G401 (cell line): ENCODE data around the gene CIB2. TPM values are rescaled to one million over a fixed set of nuclear protein-coding genes. Genes with fewer than 3 reads are reported as not detected.

ENCODE experiments used
- DNase-seq: peaks from one replicate; pipeline ENCODE4 v3.0.0-alpha.2; 2015; ENCODE audit warnings: low spot score
- in situ Hi-C: cut with HindIII; loops from 2 replicates; pipeline ENCODE4 v1.10.0; 2016; ENCODE audit warnings: low sequenced_read_pairs, mixed read lengths
- total RNA-seq: library from RNA; depleted of rRNA; stranded (reverse); fragments of >200 nt; shearing (Covaris generic); gene quantifications from 2 replicates; pipeline ENCODE4 v1.2.3, GENCODE V29; 2014

The CIB2 gene
- total RNA-seq, 1 experiment from 2014 or later: 29.7 TPM

DNA sequence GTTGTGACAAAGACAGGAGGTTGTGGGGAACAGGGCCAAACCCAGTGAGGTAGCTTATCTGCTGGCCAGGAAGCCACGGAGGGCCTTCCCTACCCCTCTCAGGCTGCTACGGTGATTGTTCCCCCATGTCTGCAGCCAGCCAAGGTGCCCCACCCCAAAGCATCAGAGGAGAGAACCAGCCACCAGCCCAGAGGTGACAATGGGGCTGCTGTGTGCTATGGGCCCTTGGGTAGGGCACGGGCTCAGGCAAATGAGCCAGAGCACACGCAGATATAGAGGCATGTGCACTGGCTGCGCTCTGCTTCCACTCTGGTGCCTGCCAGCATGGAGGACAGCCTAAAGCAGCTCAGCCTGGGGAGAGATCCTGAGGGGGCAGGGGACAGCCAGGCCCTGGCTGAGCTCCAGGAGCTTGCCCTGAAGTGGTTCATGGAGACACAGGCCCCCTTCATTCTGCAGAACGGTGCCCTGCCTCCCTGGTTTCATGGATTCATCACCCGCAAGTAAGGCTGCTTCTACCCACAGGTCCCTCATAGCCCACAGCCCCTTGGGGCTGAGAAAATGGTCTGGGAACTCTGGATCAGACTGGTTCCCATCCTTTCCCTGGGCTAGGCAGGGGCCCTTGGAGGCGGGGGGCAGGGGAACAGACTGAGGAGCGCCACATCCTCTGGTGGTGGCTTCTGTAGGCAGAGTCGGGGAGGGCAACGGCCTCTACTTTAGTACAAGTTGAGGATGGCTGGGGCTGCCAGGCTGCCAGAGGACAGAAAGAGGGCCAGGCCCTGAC, 38.8 kb downstream of the CIB2 start, which contains the start of gene SH2D7:
Gene SH2D7, plus strand, starts transcription at position 301 of the 781 bp plus-strand sequence. Its CDS starts 24 bp downstream, at position 325.
- in situ Hi-C loops: no loop called here

DNA sequence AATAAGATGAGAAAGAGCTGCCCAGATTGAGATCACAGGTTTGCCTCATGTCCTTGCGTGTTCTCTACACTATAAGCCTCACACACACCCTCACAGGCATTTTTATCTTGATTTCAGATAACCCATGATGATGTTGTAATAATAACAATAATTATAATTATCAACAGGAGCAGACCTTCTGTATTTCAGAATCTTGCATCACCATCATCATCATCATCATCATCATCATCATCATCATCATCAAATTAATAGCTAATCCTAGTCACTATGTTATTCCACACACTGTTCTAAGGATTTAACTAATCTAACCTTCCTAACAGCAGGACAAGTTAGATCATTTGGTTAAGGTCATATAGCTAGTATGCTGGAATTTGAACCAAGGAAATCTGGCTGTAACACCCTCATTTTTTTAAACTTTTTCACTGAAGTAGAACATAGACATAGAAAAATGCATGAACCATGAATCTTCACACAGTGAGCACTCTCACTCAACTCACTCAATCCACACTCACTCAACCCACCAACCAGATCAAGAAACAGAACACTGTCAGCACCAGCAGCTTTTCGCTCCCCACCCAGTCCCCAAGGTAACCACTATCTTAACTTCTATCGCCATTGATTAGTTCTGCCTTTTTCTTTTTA, 40.7 kb downstream of the CIB2 start:
- no peak for DNase-seq
- in situ Hi-C loops: no loop called here

More for the DNA sequence above, 38.8 kb downstream of the CIB2 start, which contains the start of gene SH2D7:
- DNase-seq: no peak

DNA sequence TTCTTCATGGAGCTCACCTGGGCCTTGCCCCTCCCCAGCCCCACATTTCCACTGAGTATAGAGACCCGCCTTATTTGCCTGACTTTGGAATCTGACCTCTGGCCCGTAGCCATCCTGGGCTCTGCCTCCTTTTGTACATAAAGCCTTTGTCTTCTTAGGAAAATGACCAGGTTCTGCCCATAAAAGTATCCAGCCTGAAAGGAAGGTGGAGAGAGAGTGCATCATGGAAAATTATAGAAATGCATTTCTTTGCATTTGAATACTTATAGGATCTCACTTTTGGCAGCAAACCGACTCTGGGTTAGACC, 42.5 kb downstream of the CIB2 start:
- in situ Hi-C loops: no loop called here

DNA sequence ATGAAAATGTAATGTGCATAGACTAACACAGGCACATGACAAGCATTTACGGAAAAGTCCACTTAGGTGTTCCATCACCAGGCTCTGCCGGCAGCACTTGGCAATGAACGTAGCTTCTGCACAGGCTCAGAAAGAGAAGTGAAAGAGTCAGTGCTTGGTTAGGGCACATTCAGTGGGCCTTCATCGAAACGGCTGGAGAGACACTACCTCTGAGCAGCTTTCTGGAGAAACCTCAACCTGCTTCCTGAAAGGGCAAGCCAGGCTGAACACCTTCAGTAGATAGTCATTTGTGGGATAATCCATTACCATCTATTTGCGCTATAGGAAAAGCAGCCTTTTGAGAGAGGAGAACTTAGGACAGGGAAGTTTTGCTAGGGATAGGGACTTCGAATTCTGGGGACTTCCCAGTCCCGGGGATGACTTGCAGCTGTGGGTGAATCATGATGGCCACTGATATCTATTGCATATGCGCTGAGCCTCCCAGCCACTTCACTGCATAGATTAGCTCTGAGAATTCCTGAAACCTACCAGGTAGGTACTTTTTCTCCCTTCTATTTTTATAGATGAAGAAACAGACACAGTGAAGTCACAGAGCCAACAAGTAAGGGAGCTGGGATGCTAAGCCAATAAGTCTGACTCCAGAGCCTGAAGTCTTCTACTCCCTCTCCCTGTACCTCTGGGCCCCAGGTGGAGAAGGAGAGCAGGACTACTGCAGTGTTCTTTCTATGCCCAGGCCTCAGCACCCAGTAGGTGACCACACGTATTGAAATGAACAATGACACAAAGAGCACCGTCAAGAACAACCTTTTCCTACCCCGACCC, 43.1 kb downstream of the CIB2 start:
- in situ Hi-C loops: no loop called here
- no peak for DNase-seq

More for the DNA sequence above, 42.5 kb downstream of the CIB2 start:
- DNase-seq: no peak

DNA sequence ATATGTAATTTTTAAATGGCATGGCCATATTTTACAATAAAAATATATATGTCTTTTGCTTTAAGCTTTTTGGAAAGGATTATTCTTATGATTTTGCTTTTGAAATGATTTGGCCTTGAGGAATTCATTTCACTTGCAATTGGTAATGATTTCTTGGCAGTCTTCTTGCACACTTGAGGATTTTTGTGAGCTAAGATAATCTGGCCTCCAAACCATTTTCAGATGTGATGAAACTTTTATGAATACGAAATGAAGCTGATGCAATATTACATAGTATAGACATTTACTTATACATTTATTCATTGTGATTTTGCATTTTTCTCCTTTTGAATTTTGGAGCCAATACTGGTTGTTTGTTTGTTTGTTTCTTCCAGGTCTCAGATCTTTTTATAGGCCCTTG, 45.3 kb downstream of the CIB2 start:
- DNase-seq: no peak
- in situ Hi-C loops: no loop called here

DNA sequence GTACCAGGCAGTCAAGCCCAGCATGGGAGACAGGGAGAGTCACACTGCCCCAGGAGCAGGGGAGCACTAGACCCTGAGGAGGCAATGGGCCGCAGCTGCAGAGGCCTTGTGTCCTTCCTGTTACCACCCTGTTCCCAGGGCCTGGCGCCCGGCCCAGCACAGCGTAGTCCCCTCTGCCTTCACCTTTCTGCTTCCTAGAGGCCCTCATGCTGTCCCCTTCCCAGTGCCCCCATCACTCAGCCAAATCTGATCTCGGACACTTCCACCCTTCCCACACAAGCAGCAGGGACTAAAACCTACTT, 46.8 kb downstream of the CIB2 start:
- DNase-seq: no peak
- in situ Hi-C loops: no loop called here

DNA sequence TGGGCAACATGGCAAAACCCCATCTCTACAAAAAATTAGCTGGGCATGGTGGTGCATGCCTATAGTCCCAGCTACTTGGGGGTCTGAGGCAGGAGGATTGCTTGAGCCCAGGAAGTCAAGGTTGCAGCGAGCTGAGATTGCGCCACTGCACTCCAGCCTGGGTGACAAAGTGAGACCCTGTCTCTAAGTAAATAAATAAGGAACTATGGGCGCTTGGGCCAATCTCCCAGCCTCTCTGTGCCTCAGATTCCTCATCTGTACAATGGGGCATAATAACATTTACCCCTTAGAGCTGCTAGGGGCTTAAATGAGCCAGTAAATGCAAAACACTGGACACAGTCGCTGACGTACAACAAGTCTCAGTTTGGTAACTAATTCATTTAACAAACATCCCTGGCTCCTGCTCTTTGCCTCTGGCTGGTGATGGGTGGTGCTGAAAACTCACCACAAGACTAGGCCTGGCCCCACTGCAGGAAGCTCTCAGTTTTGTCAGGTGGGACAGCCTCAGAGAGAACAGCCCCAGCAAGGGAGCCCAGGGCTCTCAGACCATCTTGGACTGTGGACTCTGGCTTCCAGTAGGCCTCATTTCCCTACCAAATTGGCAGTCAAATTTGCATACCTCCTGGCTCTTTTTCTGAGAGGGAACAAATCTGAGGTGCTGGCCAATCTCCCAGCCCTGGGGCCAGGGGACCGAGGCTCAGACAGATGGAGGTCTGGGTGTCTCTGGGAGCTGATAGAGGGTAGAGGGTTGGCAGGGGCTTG, 47.4 kb downstream of the CIB2 start:
- peak; percentile 19 for DNase-seq
- in situ Hi-C loops: no loop called here

DNA sequence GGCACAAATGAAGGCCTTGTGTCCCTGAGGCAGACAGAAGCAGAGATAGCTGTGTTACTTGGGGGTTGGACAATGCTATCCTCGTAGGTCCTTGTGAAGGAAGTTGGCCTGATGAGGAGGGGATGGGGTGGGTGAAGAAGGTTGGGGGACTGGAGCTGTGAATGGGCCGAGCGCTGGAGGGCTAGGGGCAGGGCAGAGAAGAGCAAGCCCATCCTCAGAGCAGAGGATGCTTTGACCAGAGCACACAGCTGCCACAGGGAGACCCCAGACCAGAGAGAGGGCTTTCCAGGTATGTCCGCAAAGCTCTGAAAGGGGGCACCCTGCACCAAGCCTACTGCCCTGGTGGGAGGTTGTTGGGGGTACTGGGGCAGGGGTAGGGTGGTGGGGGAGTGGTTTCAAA, 48.1 kb downstream of the CIB2 start:
- in situ Hi-C loops: no loop called here
- no peak for DNase-seq

DNA sequence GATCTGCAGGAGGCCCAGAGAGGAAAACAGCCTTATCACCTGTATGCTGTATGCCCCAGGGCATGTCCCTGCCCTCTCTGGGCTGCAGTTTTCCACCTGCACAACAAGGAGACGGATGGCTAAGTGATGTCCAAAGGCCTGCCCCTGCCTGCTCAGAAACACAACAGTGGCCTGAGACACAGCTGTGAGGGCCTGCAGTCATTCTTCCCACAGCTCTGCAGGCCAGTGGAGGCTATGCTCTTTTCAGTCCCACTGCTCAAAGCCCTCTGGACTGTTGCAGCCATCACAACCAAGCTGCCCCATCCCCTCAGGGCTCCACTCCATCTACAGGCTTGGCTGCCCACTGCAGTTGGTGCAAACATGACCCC, 48.5 kb downstream of the CIB2 start:
- DNase-seq: no peak
- in situ Hi-C loops: no loop called here

DNA sequence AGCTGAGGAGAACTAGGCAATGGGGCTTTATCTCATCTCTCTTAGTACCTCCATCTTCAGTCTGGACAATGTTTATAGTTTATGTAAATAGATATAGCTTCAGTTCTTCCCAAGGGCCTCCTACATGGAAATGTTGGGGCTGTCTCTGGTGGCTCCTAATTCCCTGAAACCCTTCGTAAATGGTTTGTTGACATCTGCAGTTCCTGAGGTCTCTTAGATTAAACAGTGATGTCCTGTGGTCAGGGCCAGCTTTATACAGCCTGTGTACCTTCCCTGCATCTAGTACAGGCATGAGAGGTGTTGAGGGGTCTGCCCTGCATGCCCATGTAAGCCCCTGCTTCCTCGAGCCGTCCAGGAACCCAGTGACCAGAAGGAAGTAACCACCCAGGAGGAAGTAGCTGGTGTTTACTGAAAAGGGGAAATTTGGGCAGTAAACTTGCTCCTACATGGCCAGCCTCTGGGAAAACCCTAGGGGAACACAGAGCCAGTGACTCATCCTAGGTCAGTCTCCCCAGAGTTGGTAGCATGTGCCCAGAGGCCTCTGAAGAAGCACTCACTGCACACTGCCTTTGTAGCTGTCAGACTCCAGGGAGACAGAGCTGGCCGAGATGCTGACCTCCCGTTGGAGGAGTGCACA, 49.0 kb downstream of the CIB2 start:
- DNase-seq: no peak
- in situ Hi-C loops: no loop called here

DNA sequence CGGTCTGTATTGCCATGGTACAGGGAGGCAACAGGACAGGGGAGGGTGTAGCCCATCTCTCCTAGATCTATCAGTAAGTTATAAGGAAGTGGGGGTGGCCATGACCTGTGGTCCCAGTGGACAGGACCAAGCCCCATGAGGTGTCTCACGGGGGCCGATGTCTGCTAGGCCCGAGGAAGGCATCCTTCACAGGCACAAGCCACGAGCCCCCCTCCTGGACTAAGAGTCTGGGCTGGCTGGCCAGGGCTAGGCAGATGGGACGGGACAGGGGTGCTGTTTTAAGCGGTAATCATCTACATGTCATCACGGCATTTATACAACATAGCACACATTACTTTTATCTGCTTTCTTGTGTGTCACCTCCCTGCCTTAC, 51.2 kb downstream of the CIB2 start:
- DNase-seq: no peak
- in situ Hi-C loops: no loop called here

DNA sequence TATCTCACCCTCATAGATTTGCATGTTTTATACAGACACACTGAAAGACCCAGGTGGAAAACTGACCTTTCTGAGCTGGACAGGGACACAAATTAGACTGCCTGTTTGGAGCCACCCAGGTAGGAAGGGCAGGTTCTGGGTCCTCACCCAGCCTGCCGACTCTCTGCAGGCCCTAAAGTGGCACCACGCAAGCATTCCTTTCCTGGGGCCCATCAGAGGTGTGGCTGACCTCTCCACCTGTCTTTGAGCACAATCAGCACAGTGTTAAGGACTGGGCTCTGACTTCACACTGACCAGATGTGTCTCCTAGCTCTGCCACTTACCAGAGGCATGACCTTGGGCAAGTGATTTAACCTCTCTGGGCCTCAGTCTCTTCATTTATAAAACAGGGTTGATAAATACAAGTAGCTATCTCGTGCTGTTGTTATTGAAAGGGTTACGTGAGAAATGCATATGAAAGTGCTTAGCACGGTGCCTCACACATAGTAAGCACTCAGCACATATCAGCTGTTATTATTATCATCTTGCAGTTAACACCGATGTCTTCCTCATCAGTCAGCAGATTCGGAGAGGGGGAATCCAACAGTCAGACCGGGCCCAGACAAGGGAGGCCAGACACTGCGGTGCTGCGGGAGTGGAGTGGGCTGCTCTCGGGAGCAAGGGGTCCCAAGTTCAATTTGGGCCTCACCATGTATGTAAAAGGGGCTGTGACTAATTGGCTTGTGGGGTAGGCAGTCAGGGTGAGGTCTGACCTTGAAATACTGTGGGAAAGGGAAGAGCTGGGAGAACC, 51.8 kb downstream of the CIB2 start:
- DNase-seq: no peak
- in situ Hi-C loops: no loop called here

DNA sequence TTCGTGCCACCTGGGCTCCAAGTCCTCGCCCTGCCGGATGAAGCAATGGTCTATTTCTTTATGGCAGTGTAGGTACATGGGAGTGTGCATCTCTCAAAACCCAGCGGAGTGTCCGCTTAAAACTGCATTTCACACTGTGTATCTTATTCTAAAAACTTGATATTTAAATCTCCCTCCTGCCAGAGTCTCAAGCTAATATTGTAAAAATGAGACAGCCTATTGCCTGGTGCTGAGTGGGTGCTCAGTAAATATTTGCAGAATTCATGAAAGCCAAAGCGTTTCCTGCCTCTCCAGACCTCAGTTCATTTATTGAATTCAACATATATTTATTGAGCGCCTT, 53.4 kb downstream of the CIB2 start:
- DNase-seq: no peak
- in situ Hi-C loops: no loop called here

DNA sequence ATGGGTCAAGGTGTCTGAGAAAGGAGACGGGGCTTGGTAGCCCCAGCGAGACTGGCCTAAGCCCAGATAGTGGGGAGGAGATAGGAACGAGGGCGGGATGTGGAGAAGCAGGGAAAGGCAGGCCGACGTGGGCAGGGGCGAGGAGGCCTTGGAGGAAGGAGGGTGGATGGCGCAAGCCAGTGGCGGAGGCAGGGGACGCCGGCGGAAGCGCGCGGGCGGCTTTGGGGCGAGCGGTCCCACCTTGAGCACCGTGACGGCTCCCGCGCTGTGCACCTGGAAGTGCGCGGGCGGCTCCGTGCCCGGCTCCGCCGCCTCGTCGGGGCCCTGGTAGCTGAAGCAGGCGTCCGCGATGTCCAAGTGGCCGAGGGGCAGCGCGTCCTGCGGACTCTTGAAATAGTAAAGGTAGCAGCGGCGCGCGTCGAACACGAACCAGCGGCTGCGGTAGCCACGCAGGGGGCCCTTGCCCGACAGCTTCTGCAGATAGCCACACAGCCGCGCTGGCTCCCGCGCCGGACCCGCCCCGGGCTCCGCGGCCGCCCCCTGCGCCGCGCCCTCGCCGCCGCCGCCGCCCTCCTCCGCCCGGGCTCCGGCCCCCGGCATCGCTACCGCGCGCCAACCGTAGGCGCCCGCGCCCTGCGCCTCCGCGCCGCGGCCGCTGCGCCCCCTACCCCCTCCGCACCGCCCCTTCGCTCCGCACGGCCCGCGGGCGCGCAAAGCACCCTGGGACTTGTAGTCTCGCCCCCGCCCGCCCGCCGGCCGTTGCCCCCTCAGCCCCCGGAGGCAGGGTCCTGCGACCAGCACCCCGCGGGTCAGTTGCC, 54.0 kb downstream of the CIB2 start, which contains the start of gene TBC1D2B:
Gene TBC1D2B, minus strand, starts transcription at position 659 of the 818 bp plus-strand sequence. Its CDS starts 59 bp downstream, at position 600.
- in situ Hi-C loops: no loop called here
- DNase-seq: peak; percentile 66

DNA sequence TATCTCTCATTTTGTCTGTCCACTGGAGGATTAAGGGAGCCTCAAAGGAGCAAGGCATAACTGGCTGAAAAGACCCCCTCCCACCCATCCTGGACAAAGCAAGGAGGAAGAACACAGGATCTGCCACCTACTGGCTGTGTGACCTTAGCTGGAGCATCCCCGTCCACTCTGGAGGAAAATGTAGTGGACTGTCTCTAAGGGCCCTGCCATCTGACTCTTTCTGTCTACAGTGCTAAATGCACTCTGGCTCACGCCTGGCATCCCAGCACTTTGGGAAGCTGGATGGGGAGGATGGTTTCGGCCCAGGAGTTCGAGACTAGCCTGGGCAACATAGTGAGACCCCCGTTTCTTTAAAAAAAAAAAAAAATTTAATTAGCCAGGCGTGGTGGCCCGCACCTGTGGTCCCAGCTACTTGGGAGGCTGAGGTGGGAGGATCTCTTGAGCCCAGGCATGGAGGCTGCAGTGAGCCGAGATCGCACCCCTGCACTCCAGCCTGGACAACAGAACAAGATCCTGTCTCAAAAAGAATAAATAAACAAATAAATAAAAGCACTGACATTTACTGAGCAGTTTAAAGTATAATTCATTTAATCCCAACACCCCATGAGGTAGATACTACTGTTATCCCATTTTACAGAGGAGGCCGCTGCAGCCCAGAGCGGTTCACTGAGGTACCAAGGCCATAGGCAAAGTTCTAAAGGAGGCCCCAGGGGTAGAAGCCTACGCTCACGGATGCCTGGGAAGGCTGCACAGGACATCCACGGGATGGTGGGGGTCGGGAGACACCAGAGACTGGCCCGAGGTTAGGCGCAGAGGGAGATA, 54.8 kb downstream of the CIB2 start:
- DNase-seq: no peak
- in situ Hi-C loops: no loop called here

DNA sequence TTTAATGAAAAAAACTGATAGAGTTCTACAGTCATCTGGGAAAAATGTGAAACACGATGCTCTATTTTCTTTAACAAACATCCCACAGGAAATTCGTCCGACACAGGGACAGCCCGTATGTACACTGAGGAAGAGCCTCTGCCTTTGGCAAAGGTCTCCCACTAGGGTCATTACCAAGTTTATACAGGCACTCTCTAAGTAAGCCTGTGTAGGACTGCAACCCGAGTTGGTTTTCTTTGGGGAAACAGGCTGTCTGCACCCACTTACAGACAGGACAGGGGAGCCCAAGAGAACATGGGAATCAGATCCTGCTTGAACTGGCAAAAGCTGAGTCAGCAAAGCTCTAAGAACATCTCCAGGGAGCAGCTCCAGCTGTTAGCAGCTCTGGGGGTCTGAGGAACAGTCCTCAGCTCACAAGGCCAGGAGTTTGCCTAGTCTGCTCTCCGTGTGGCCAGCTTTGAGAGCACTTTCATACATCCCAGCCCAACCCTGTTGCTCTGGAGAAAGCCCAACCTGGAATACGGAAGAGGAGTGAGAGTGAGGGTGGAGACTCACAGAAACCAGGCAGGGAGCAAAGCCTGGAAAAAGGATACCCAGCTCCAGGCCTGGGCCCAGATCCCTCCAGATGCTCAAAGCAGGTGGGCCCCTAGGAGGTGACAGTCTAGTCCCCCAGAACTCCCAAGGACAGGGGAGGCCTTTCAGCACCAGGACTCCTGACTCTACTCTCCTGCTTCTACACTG, 55.6 kb downstream of the CIB2 start:
- in situ Hi-C loops: no loop called here

More for the DNA sequence above, 55.6 kb downstream of the CIB2 start:
- DNase-seq: peak; percentile 49
